Measurements from ENCODE around the gene PREB. TPM values are rescaled to one million over a fixed set of nuclear protein-coding genes. Genes with fewer than 3 reads are reported as not detected.

PREB gene
- total and polyA plus RNA-seq, 2 of the 13 experiments (the other 11 are each of a cell fraction or from before 2014, with no cell fraction given) = 112 to 192 TPM

DNA sequence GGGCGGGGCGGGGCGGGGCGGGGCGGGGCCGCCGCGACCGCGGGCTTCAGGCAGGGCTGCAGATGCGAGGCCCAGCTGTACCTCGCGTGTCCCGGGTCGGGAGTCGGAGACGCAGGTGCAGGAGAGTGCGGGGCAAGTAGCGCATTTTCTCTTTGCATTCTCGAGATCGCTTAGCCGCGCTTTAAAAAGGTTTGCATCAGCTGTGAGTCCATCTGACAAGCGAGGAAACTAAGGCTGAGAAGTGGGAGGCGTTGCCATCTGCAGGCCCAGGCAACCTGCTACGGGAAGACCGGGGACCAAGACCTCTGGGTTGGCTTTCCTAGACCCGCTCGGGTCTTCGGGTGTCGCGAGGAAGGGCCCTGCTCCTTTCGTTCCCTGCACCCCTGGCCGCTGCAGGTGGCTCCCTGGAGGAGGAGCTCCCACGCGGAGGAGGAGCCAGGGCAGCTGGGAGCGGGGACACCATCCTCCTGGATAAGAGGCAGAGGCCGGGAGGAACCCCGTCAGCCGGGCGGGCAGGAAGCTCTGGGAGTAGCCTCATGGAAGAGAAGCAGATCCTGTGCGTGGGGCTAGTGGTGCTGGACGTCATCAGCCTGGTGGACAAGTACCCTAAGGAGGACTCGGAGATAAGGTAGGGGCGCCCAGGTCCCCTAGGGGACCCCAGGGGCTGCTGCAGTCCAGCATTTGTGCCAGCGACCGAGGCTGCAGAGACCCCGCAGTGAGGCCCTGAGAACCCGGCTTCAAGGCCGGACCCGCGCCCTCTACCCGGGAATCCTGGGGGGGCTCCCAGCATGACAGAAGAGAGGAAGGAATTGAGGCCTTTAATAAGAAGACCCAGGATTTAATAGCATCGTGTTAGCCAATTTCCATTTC, 47.5 kb downstream of the PREB start, which contains the start of gene KHK (continued):
- TF ChIP-seq IRX3 (CRISPR knock-in tag; IDR thresholded peaks at IDR 0.05; ENCODE audit: borderline replicate concordance, low read depth) (no peak; the same call in 1 of the 2 replicates), ZNF652 (CRISPR knock-in tag; IDR thresholded peaks at IDR 0.05; ENCODE audit: borderline replicate concordance, low read depth) (no peak), NFRKB (IDR thresholded peaks at IDR 0.05) (no peak), ZNF660 (CRISPR knock-in tag; IDR thresholded peaks at IDR 0.05; ENCODE audit: borderline replicate concordance, low read depth) (no peak), NFIC (IDR thresholded peaks at IDR 0.05; ENCODE audit: low read length) (no peak), CBFB (CRISPR knock-in tag; IDR thresholded peaks at IDR 0.05) (peak; percentile 49; the same call in 1 of the 2 replicates), NCOA5 (CRISPR knock-in tag; IDR thresholded peaks at IDR 0.05) (no peak), TEAD3 (CRISPR knock-in tag; optimal IDR thresholded peaks at IDR 0.05; ENCODE audit: borderline replicate concordance) (peak; percentile 52), ZNF101 (CRISPR knock-in tag; IDR thresholded peaks at IDR 0.05; ENCODE audit: borderline replicate concordance, low read depth) (no peak), ZFP82 (CRISPR knock-in tag; IDR thresholded peaks at IDR 0.05; ENCODE audit: borderline replicate concordance) (no peak)
- TF ChIP-seq, protein P1, sequence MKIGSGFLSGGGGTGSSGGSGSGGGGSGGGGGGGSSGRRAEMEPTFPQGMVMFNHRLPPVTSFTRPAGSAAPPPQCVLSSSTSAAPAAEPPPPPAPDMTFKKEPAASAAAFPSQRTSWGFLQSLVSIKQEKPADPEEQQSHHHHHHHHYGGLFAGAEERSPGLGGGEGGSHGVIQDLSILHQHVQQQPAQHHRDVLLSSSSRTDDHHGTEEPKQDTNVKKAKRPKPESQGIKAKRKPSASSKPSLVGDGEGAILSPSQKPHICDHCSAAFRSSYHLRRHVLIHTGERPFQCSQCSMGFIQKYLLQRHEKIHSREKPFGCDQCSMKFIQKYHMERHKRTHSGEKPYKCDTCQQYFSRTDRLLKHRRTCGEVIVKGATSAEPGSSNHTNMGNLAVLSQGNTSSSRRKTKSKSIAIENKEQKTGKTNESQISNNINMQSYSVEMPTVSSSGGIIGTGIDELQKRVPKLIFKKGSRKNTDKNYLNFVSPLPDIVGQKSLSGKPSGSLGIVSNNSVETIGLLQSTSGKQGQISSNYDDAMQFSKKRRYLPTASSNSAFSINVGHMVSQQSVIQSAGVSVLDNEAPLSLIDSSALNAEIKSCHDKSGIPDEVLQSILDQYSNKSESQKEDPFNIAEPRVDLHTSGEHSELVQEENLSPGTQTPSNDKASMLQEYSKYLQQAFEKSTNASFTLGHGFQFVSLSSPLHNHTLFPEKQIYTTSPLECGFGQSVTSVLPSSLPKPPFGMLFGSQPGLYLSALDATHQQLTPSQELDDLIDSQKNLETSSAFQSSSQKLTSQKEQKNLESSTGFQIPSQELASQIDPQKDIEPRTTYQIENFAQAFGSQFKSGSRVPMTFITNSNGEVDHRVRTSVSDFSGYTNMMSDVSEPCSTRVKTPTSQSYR (CRISPR knock-in tag; IDR thresholded peaks at IDR 0.05; ENCODE audit: borderline replicate concordance) = no peak
- TF ChIP-seq, protein P2, sequence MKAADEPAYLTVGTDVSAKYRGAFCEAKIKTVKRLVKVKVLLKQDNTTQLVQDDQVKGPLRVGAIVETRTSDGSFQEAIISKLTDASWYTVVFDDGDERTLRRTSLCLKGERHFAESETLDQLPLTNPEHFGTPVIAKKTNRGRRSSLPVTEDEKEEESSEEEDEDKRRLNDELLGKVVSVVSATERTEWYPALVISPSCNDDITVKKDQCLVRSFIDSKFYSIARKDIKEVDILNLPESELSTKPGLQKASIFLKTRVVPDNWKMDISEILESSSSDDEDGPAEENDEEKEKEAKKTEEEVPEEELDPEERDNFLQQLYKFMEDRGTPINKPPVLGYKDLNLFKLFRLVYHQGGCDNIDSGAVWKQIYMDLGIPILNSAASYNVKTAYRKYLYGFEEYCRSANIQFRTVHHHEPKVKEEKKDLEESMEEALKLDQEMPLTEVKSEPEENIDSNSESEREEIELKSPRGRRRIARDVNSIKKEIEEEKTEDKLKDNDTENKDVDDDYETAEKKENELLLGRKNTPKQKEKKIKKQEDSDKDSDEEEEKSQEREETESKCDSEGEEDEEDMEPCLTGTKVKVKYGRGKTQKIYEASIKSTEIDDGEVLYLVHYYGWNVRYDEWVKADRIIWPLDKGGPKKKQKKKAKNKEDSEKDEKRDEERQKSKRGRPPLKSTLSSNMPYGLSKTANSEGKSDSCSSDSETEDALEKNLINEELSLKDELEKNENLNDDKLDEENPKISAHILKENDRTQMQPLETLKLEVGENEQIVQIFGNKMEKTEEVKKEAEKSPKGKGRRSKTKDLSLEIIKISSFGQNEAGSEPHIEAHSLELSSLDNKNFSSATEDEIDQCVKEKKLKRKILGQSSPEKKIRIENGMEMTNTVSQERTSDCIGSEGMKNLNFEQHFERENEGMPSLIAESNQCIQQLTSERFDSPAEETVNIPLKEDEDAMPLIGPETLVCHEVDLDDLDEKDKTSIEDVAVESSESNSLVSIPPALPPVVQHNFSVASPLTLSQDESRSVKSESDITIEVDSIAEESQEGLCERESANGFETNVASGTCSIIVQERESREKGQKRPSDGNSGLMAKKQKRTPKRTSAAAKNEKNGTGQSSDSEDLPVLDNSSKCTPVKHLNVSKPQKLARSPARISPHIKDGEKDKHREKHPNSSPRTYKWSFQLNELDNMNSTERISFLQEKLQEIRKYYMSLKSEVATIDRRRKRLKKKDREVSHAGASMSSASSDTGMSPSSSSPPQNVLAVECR (CRISPR knock-in tag; IDR thresholded peaks at IDR 0.05; ENCODE audit: borderline replicate concordance) = peak; percentile 91
- TF ChIP-seq, protein P3, sequence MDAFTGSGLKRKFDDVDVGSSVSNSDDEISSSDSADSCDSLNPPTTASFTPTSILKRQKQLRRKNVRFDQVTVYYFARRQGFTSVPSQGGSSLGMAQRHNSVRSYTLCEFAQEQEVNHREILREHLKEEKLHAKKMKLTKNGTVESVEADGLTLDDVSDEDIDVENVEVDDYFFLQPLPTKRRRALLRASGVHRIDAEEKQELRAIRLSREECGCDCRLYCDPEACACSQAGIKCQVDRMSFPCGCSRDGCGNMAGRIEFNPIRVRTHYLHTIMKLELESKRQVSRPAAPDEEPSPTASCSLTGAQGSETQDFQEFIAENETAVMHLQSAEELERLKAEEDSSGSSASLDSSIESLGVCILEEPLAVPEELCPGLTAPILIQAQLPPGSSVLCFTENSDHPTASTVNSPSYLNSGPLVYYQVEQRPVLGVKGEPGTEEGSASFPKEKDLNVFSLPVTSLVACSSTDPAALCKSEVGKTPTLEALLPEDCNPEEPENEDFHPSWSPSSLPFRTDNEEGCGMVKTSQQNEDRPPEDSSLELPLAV (CRISPR knock-in tag; conservative IDR thresholded peaks at IDR 0.05; ENCODE audit: low read depth) = no peak
- TF ChIP-seq, protein P4, sequence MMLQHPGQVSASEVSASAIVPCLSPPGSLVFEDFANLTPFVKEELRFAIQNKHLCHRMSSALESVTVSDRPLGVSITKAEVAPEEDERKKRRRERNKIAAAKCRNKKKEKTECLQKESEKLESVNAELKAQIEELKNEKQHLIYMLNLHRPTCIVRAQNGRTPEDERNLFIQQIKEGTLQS (CRISPR knock-in tag; IDR thresholded peaks at IDR 0.05) = peak; percentile 5; the same call in 1 of the 2 replicates
- TF ChIP-seq, protein P5, sequence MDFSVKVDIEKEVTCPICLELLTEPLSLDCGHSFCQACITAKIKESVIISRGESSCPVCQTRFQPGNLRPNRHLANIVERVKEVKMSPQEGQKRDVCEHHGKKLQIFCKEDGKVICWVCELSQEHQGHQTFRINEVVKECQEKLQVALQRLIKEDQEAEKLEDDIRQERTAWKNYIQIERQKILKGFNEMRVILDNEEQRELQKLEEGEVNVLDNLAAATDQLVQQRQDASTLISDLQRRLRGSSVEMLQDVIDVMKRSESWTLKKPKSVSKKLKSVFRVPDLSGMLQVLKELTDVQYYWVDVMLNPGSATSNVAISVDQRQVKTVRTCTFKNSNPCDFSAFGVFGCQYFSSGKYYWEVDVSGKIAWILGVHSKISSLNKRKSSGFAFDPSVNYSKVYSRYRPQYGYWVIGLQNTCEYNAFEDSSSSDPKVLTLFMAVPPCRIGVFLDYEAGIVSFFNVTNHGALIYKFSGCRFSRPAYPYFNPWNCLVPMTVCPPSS (IDR thresholded peaks at IDR 0.05) = no peak
- TF ChIP-seq, protein P6, sequence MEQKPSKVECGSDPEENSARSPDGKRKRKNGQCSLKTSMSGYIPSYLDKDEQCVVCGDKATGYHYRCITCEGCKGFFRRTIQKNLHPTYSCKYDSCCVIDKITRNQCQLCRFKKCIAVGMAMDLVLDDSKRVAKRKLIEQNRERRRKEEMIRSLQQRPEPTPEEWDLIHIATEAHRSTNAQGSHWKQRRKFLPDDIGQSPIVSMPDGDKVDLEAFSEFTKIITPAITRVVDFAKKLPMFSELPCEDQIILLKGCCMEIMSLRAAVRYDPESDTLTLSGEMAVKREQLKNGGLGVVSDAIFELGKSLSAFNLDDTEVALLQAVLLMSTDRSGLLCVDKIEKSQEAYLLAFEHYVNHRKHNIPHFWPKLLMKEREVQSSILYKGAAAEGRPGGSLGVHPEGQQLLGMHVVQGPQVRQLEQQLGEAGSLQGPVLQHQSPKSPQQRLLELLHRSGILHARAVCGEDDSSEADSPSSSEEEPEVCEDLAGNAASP (CRISPR knock-in tag; IDR thresholded peaks at IDR 0.05; ENCODE audit: borderline replicate concordance) = peak; percentile 54; the same call in 1 of the 2 replicates

All from HepG2 (cell line).